CD4-positive, CD25-positive, alpha-beta regulatory T cell (primary cell): ENCODE measurements around the gene ZNF37A. TPM values are rescaled to one million over a fixed set of nuclear protein-coding genes. Genes with fewer than 3 reads are reported as not detected.
A peak's percentile ranks its signal among the peaks of the same experiment; 100 is the strongest.
"Not testable (repeated sequence)": the region's sequence is repeated elsewhere in the genome, so short reads cannot be mapped to it uniquely, and the experiment has no call there.

ENCODE experiments used
- ATAC-seq, 2 donors: fragments of 150-1000 bp; cut with Tn5 transposase; one replicate each; pipeline ENCODE4 v1.10.0; 2021; ENCODE audit warnings: low read depth in 2 of 2, moderate number of reproducible peaks in 2 of 2, moderate library complexity in 1 of 2
- DNase-seq, 3 donors: peaks; one replicate each; pipeline versions ENCODE4 v3.0.0 to v3.0.0-alpha.2; 2012 to 2022; ENCODE audit warnings: mixed read lengths in 1 of 3
- H3K27ac ChIP-seq: one replicate; pipeline ENCODE4 v1.7.0; 2013; ENCODE audit warnings: mild to moderate bottlenecking, low read length; ENCODE audit not compliant: insufficient read depth, poor library complexity, severe bottlenecking
- H3K27me3 ChIP-seq: one replicate; pipeline ENCODE4 v1.7.0; 2013; ENCODE audit warnings: low read length; ENCODE audit not compliant: control insufficient read depth, insufficient read depth
- H3K36me3 ChIP-seq: one replicate; pipeline ENCODE4 v1.7.0; 2013; ENCODE audit warnings: mild to moderate bottlenecking, low read length, moderate library complexity; ENCODE audit not compliant: control insufficient read depth, insufficient read depth
- H3K4me1 ChIP-seq: 2 replicates; pipeline ENCODE4 v1.7.0; 2013; ENCODE audit warnings: mild to moderate bottlenecking, low read length; ENCODE audit not compliant: insufficient read depth, control insufficient read depth, poor library complexity, severe bottlenecking
- H3K4me3 ChIP-seq: one replicate; pipeline ENCODE4 v1.7.0; 2013; ENCODE audit warnings: low read depth, mild to moderate bottlenecking, low read length, moderate library complexity
- H3K9me3 ChIP-seq, 2 experiments: 1 replicate in 1 of 2; 2 replicates in 1 of 2; pipeline ENCODE4 v1.7.0; 2013; ENCODE audit warnings: low read length in 2 of 2, mild to moderate bottlenecking in 1 of 2, moderate library complexity in 1 of 2; ENCODE audit not compliant: control insufficient read depth in 2 of 2
- H3K27ac Mint-ChIP-seq, 3 donors: one replicate each; pipeline ENCODE4 v1.8.0; 2020 to 2022; ENCODE audit warnings: mild to moderate bottlenecking in 3 of 3, mixed read lengths in 3 of 3, moderate library complexity in 2 of 3
- H3K27me3 Mint-ChIP-seq: one replicate; pipeline ENCODE4 v1.8.0; 2022; ENCODE audit warnings: mild to moderate bottlenecking, mixed read lengths
- H3K36me3 Mint-ChIP-seq: one replicate; pipeline ENCODE4 v1.8.0; 2020; ENCODE audit warnings: mixed read lengths
- H3K4me1 Mint-ChIP-seq, 4 donors: one replicate each; pipeline ENCODE4 v1.8.0; 2020 to 2022; ENCODE audit warnings: mixed read lengths in 4 of 4, mild to moderate bottlenecking in 1 of 4
- H3K4me3 Mint-ChIP-seq, 4 donors: one replicate each; pipeline ENCODE4 v1.8.0; 2020 to 2022; ENCODE audit warnings: mild to moderate bottlenecking in 4 of 4, mixed read lengths in 4 of 4, moderate library complexity in 3 of 4
- H3K9me3 Mint-ChIP-seq, 7 donors: one replicate each; pipeline ENCODE4 v1.8.0; 2020 to 2022; ENCODE audit warnings: mixed read lengths in 7 of 7, mild to moderate bottlenecking in 3 of 7, moderate library complexity in 2 of 7
- polyA plus RNA-seq, 4 donors: library from polyadenylated mRNA; unstranded; fragments of 300-500 nt; fragmentation: Illumina TruSeq; gene quantifications; one replicate each; pipeline ENCODE4 v1.2.3, GENCODE V29; 2021
- total RNA-seq: library from RNA; stranded (reverse); gene quantifications from one replicate; pipeline ENCODE4 v1.2.3, GENCODE V29; 2022

Gene ZNF37A
- total and polyA plus RNA-seq, 5 donors from 2014 or later: 4.2 to 18.8 (median 4.3) TPM

DNA sequence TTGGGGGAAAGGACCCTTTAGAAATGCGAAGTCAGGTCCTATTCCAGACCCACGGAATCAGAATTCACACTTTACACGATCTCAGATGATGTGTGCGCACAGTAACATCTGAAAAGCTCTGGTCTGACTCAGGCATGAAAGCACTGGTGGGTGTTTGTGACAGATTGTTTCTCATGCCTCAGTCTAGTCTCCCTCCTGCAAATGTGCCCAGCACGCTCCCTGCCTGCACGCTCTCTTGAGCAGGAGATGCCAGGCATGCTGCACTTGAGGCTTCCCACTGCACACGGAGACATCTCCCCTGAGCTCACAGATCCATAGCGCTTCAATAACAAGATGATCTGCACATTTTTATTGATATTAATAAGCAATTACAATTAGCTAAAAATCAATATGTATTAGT is 23.6 kb upstream of the ZNF37A start:
- Histone ChIP-seq H3K27ac (no peak overlapping the region), H3K9me3 (peaks cover 2 to 6% of the 10 kb centered on the region in 2 experiments), H3K4me1 (no peaks in the 10 kb centered on the region), H3K36me3 (no peaks in the 10 kb centered on the region), H3K4me3 (no peak overlapping the region), H3K27me3 (no peaks in the 10 kb centered on the region)
- Mint-ChIP-seq H3K27ac (peak overlapping the region in 1 of 3 donors; percentile 80), H3K36me3 (peaks cover under 1% of the 10 kb centered on the region), H3K4me1 (peaks cover 0 to 5% (median 3%) of the 10 kb centered on the region in 4 donors), H3K4me3 (no peak overlapping the region), H3K27me3 (no peaks in the 10 kb centered on the region), H3K9me3 (peaks cover 0 to 18% (median 7%) of the 10 kb centered on the region in 7 donors)
- ATAC-seq (no peak), DNase-seq (no peak)

DNA sequence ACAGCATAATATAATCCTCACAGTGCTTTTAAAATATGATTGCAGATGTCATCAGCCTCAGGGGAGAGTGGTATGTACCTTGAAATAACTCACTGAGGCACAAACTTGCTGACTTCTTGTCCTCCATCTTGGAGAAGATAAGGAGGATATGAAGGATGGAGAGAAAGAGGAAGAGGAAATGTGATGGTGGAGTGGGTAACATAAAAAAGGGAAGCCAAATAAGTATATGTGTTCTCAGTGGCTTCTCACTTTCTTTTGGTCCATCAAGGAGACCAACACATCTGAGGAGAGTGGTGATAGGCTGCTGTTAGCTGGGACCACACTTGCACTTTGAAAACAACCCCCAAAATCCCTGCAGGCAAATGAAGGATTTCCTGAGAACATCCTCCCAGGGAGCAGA is 21.6 kb upstream of the ZNF37A start:
- Mint-ChIP-seq H3K4me3 (no peak overlapping the region), H3K27ac (no peak overlapping the region), H3K36me3 (no peaks in the 10 kb centered on the region), H3K27me3 (no peaks in the 10 kb centered on the region), H3K9me3 (peaks cover 0 to 22% (median 9%) of the 10 kb centered on the region in 7 donors), H3K4me1 (peaks cover 0 to 5% (median 3%) of the 10 kb centered on the region in 4 donors)
- Histone ChIP-seq H3K9me3 (peaks cover 8 to 19% of the 10 kb centered on the region in 2 experiments), H3K36me3 (no peaks in the 10 kb centered on the region), H3K27me3 (no peaks in the 10 kb centered on the region), H3K27ac (no peak overlapping the region), H3K4me3 (no peak overlapping the region), H3K4me1 (no peaks in the 10 kb centered on the region)
- DNase-seq (no peak), ATAC-seq (no peak)

DNA sequence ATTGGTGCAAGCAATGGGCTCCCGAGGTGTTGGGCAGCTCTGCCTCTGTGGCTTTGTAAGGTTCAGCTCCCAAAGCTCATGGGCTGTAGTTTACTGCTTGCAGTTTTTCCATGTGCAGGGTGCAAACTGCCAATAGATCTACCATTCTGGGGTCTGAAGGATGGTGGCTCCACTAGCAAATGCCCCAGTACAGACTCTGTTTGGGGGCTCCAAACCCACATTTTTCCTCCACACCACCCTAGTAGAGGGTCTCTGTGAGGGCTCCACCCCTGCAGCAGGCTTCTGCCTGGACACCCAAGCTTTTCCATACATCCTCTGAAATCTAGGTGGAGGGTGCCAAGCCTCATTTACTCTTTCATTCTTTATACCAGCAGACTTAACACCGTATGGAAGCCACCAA is 17.4 kb upstream of the ZNF37A start:
- peaks cover 8 to 19% of the 10 kb centered on the region in 2 experiments for H3K9me3 ChIP-seq
- H3K4me1 ChIP-seq: no peaks in the 10 kb centered on the region
- ATAC-seq: no peak
- no peak overlapping the region for H3K4me3 ChIP-seq
- H3K4me1 Mint-ChIP-seq: no peaks in the 10 kb centered on the region
- peaks cover 2% of the 10 kb centered on the region for H3K27me3 ChIP-seq
- H3K9me3 Mint-ChIP-seq: peaks cover 5 to 26% (median 14%) of the 10 kb centered on the region in 7 donors
- H3K27ac Mint-ChIP-seq: no peak overlapping the region
- H3K36me3 ChIP-seq: no peaks in the 10 kb centered on the region
- DNase-seq: no peak
- no peak overlapping the region for H3K27ac ChIP-seq
- H3K36me3 Mint-ChIP-seq: no peaks in the 10 kb centered on the region
- H3K27me3 Mint-ChIP-seq: no peaks in the 10 kb centered on the region
- no peak overlapping the region for H3K4me3 Mint-ChIP-seq

DNA sequence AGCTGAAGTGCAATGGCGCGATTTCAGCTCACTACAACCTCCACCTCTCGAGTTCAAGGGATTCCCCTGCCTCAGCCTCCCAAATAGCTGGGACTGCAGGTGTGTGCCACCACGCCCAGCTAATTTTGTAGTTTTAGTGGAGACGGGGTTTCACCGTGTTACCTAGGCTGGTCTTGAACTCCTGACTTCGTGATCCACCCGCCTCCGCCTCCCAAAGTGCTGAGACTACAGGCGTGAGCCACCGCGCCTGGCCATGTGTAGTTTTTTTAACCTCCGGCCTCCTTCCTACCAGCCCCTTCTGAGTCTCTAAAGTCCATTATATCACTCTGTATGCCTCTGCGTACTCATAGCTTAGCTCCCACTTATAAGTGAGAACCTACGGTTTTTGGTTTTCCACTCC is 819 bp upstream of the ZNF37A start:
- not testable (repeated sequence) for ATAC-seq, H3K27me3 ChIP-seq, H3K27ac ChIP-seq, H3K9me3 Mint-ChIP-seq, DNase-seq, H3K9me3 ChIP-seq
- Histone ChIP-seq H3K4me1 (peaks cover 19% of the 10 kb centered on the region), H3K4me3 (peak overlapping the region; percentile 88), H3K36me3 (peaks cover 24% of the 10 kb centered on the region)
- Mint-ChIP-seq H3K4me3 (peak overlapping the region; percentile 89 to 98 (median 94)), H3K27me3 (peaks cover 15% of the 10 kb centered on the region), H3K4me1 (peaks cover 18 to 36% (median 28%) of the 10 kb centered on the region in 4 donors), H3K36me3 (peaks cover 24% of the 10 kb centered on the region), H3K27ac (peak overlapping the region in 1 of 3 donors; percentile 90)

DNA sequence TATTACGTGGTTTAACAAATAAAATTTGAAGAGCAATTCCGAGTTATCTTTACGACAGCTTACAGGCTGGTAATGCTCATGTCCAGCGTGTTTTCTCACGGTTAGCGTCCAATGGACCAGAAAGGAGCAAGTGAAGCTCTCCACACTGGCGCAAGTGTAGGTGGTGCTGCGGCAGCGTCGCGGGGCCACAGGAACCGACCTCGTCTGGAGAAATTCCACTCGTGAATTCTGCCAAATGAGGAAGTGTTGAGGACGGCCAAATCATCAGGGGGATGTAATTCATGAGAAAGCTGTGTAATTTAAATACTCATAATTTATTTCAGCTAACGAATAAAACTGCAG is 350 bp upstream of the ZNF37A start:
- peak overlapping the region; percentile 81 for H3K27ac ChIP-seq
- peaks cover 15% of the 10 kb centered on the region for H3K27me3 Mint-ChIP-seq
- ATAC-seq: no peak
- H3K4me1 ChIP-seq: peaks cover 19% of the 10 kb centered on the region
- H3K4me3 ChIP-seq: peak overlapping the region; percentile 88
- peak overlapping the region; percentile 27 to 96 (median 90) for H3K27ac Mint-ChIP-seq
- DNase-seq: no peak
- H3K27me3 ChIP-seq: no peaks in the 10 kb centered on the region
- peaks cover 0 to 11% (median 3%) of the 10 kb centered on the region in 7 donors for H3K9me3 Mint-ChIP-seq
- H3K4me1 Mint-ChIP-seq: peaks cover 18 to 37% (median 31%) of the 10 kb centered on the region in 4 donors
- H3K9me3 ChIP-seq: no peaks in the 10 kb centered on the region
- H3K4me3 Mint-ChIP-seq: peak overlapping the region; percentile 89 to 98 (median 94)
- H3K36me3 Mint-ChIP-seq: peaks cover 29% of the 10 kb centered on the region
- peaks cover 27% of the 10 kb centered on the region for H3K36me3 ChIP-seq

DNA sequence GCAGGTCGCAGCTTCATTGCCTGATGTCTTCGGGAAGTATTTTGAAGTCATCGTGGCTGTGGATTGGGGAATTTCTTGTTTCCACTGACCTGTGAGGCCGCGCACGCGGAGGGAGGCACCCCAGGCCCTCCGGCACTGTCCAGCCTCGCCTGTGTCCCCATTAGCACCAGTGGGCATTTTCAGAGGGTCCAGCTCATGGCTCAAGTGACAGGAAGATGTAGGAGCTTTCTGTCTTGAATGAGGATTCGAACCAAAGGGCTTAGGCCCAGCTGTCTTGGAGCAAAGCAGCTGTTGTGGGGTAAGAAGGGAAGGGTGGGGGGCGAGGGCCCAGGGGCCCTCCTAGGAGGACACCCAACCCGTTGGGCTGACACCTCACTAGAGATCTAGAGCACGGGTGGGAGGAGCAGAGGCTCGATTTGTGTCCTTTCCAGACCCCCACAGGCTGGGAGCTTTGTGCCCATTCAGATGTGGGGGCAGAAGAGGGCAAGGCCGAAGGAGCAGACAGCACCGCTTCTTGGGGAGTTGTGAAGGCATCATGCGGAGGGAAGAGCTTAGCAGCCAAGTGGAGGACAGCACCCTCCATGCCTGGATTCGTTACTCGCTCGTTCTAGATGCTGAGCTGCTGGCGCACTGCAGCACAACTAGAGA is 914 bp downstream of the ZNF37A start:
- Mint-ChIP-seq H3K36me3 (peaks cover 41% of the 10 kb centered on the region), H3K27ac (peak overlapping the region; percentile 90 to 96 (median 95)), H3K4me3 (peak overlapping the region; percentile 89 to 98 (median 94)), H3K4me1 (peaks cover 20 to 37% (median 36%) of the 10 kb centered on the region in 4 donors), H3K9me3 (peaks cover 0 to 22% (median 7%) of the 10 kb centered on the region in 7 donors), H3K27me3 (peaks cover 15% of the 10 kb centered on the region)
- Histone ChIP-seq H3K9me3 (peaks cover 6 to 7% of the 10 kb centered on the region in 2 experiments), H3K36me3 (peaks cover 40% of the 10 kb centered on the region), H3K4me1 (peaks cover 19% of the 10 kb centered on the region), H3K27me3 (no peaks in the 10 kb centered on the region), H3K27ac (peak overlapping the region; percentile 81), H3K4me3 (peak overlapping the region; percentile 88)
- ATAC-seq: no peak
- DNase-seq: peak in 1 of 3 donors; percentile 2

DNA sequence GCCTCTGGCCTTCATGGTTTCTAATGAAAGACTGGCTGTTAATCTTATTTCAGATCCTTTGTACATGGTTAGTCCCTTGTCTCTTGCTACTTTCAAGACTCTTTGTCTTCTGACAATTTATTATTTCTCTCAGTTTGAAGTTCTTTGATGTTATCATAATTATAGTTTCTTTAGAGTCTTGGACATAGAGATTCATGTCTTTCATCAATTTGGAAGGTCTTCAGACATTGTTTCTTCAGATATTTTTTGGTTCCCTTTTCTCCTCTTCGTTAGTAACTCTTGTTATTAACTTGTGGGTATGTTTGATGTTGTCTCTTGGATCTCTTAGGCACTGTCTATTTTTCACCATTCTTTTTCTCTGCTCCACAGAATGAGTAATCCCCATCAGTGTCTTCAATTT is 8.7 kb downstream of the ZNF37A start:
- peaks cover 82% of the 10 kb centered on the region for H3K36me3 Mint-ChIP-seq
- H3K9me3 Mint-ChIP-seq: peaks cover 4 to 64% (median 36%) of the 10 kb centered on the region in 7 donors

DNA sequence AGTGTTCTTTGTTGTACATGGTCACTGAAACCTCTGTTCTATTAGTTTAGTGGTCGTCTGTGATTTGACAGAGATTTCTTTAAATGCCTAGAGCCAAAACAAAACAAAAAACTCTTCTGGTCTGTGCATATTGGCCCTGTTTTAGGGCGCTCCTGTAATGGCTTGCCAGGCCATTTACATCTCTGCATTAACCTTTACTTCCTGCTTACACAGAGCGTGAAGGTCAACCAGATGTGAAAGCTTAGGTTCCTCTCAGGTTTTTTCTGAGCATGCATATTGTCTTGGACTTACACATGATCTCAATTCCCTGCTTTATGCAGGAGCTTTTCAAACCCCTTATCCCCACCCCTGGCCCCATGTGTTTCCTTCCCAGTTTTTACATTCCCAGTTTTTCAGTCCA is 9.6 kb downstream of the ZNF37A start:
- peaks cover 51 to 61% of the 10 kb centered on the region in 2 experiments for H3K9me3 ChIP-seq
- peaks cover 79% of the 10 kb centered on the region for H3K36me3 Mint-ChIP-seq
- no peaks in the 10 kb centered on the region for H3K27me3 ChIP-seq
- DNase-seq (no peak), ATAC-seq (no peak)
- peaks cover 0 to 10% (median 3%) of the 10 kb centered on the region in 4 donors for H3K4me1 Mint-ChIP-seq
- no peak overlapping the region for H3K4me3 Mint-ChIP-seq
- H3K9me3 Mint-ChIP-seq: peaks cover 4 to 73% (median 43%) of the 10 kb centered on the region in 7 donors
- H3K4me1 ChIP-seq: no peaks in the 10 kb centered on the region
- H3K27me3 Mint-ChIP-seq: no peaks in the 10 kb centered on the region
- H3K27ac Mint-ChIP-seq: no peak overlapping the region
- no peak overlapping the region for H3K4me3 ChIP-seq
- peaks cover 67% of the 10 kb centered on the region for H3K36me3 ChIP-seq
- H3K27ac ChIP-seq: no peak overlapping the region

More for the DNA sequence above, 8.7 kb downstream of the ZNF37A start:
- Histone ChIP-seq H3K9me3 (peaks cover 46 to 58% of the 10 kb centered on the region in 2 experiments), H3K36me3 (peaks cover 75% of the 10 kb centered on the region), H3K4me3 (no peak overlapping the region), H3K27me3 (no peaks in the 10 kb centered on the region), H3K27ac (no peak overlapping the region), H3K4me1 (no peaks in the 10 kb centered on the region)
- Mint-ChIP-seq H3K4me3 (no peak overlapping the region), H3K27me3 (no peaks in the 10 kb centered on the region), H3K27ac (no peak overlapping the region), H3K4me1 (peaks cover 2 to 18% (median 5%) of the 10 kb centered on the region in 4 donors)
- DNase-seq (no peak), ATAC-seq (no peak)
